Common myeloid progenitor, CD34-positive (primary cell): ENCODE data around the gene CRYGN.

Source experiments
- CTCF ChIA-PET: fragments of 350-600 bp; sonication (Branson Sonifier 250); formaldehyde crosslinking; loops from one replicate; lab custom pipeline; 2021; ENCODE audit warnings: antibody characterized with exemption; lab: Charles Lee
- POLR2A ChIA-PET: fragments of 350-600 bp; sonication (Branson Sonifier 250); formaldehyde crosslinking; loops from one replicate; lab custom pipeline; 2021; ENCODE audit warnings: antibody characterized with exemption; lab: Charles Lee
- DNase-seq, 3 donors: peaks; one replicate each; pipeline versions ENCODE4 v3.0.0 to v3.0.0-alpha.2; 2013
- H3K27ac ChIP-seq, 2 experiments: 1 replicate in 1 of 2; 2 replicates in 1 of 2; pipeline ENCODE4 v1.7.0; 2013; ENCODE audit warnings: inconsistent platforms in 2 of 2, low read length in 2 of 2, mild to moderate bottlenecking in 2 of 2, low read depth in 1 of 2, moderate library complexity in 1 of 2; ENCODE audit not compliant: severe bottlenecking in 2 of 2, insufficient read depth in 1 of 2, poor library complexity in 1 of 2
- H3K27me3 ChIP-seq, 5 experiments: replicated peaks in 2 of 5; 1 replicate in 3 of 5; 2 replicates in 2 of 5; pipeline versions ENCODE4 v1.6.1 to v1.7.0; 2013; ENCODE audit warnings: low read length in 4 of 5, mild to moderate bottlenecking in 2 of 5, moderate library complexity in 2 of 5, inconsistent platforms in 1 of 5; ENCODE audit not compliant: insufficient read depth in 5 of 5, control insufficient read depth in 4 of 5
- H3K36me3 ChIP-seq, 4 experiments: 1 replicate in 2 of 4; 2 replicates in 2 of 4; pipeline versions ENCODE4 v1.6.1 to v1.7.0; 2013; ENCODE audit warnings: low read length in 3 of 4, control low read depth in 1 of 4, mild to moderate bottlenecking in 1 of 4; ENCODE audit not compliant: control insufficient read depth in 4 of 4, insufficient read depth in 4 of 4
- H3K4me1 ChIP-seq, 4 experiments: 1 replicate in 3 of 4; 2 replicates in 1 of 4; pipeline versions ENCODE4 v1.6.1 to v1.7.1; 2013; ENCODE audit warnings: low read length in 3 of 4, mild to moderate bottlenecking in 3 of 4, control low read depth in 1 of 4, inconsistent platforms in 1 of 4, moderate library complexity in 1 of 4; ENCODE audit not compliant: control insufficient read depth in 4 of 4, insufficient read depth in 4 of 4; ENCODE audit errors: control extremely low read depth in 1 of 4
- H3K4me3 ChIP-seq, 7 experiments: 1 replicate in 4 of 7; 2 replicates in 3 of 7; pipeline versions ENCODE4 v1.5.1 to v1.7.0; 2013; ENCODE audit warnings: mild to moderate bottlenecking in 7 of 7, low read length in 6 of 7, moderate library complexity in 6 of 7, inconsistent platforms in 2 of 7, low read depth in 2 of 7, control low read depth in 1 of 7; ENCODE audit not compliant: insufficient read depth in 4 of 7, control insufficient read depth in 1 of 7; ENCODE audit errors: extremely low read depth in 1 of 7
- H3K9me3 ChIP-seq, 5 experiments: 1 replicate in 4 of 5; 2 replicates in 1 of 5; pipeline versions ENCODE4 v1.6.1 to v1.7.1; 2013; ENCODE audit warnings: low read length in 4 of 5, mild to moderate bottlenecking in 2 of 5, inconsistent platforms in 1 of 5, low read depth in 1 of 5, moderate library complexity in 1 of 5; ENCODE audit not compliant: control insufficient read depth in 4 of 5, insufficient read depth in 2 of 5; ENCODE audit errors: control extremely low read depth in 1 of 5
- WGBS: methylation state at CpG from one replicate; pipeline ENCODE4 v1.1.5; 2013; ENCODE audit not compliant: insufficient coverage; 5-methylcytosine and 5-hydroxymethylcytosine counted together

CRYGN gene

GRCh38 chr7:151406886-151407583 lies 32.9 kb downstream of the CRYGN start:
- POLR2A ChIA-PET = no interaction called here
- Histone ChIP-seq H3K27me3 (peaks cover 0 to 53% (median 23%) of the 10 kb centered on the region in 5 experiments), H3K4me3 (no peak overlapping the region), H3K36me3 (no peaks in the 10 kb centered on the region), H3K9me3 (no peaks in the 10 kb centered on the region), H3K27ac (no peak overlapping the region), H3K4me1 (peaks cover 0 to 52% (median 38%) of the 10 kb centered on the region in 4 experiments)
- DNase-seq = no peak
- CTCF ChIA-PET = interaction anchor here (1.3 kb wide), 1 partner anchor 35 kb away, joined by 4 read pairs; no protein-coding TSS in a partner anchor
- over 99% methylated on average over 9 of the region's 9 CpGs for WGBS

- no peak for DNase-seq
Observed at GRCh38 chr7:151406051-151406875, 33.7 kb downstream of the CRYGN start.

GRCh38 chr7:151405588-151405987 lies 34.4 kb downstream of the CRYGN start:
- H3K27ac ChIP-seq = no peak overlapping the region
- POLR2A ChIA-PET = no interaction called here
- H3K4me1 ChIP-seq = peaks cover 0 to 37% (median 26%) of the 10 kb centered on the region in 4 experiments
- CTCF ChIA-PET = interaction anchor here (1.6 to 1.9 kb wide), 3 partner anchors 9 to 43 kb away, joined by 4 to 5 read pairs (median 5); no protein-coding TSS in a partner anchor
- H3K4me3 ChIP-seq = no peak overlapping the region
- no peaks in the 10 kb centered on the region for H3K9me3 ChIP-seq
- DNase-seq = no peak
- no peaks in the 10 kb centered on the region for H3K36me3 ChIP-seq
- 100% methylated on average over 8 of the region's 10 CpGs for WGBS
- peaks cover 0 to 38% (median 12%) of the 10 kb centered on the region in 5 experiments for H3K27me3 ChIP-seq

More at GRCh38 chr7:151406051-151406875, 33.7 kb downstream of the CRYGN start:
- CTCF ChIA-PET = interaction anchor here (1.6 to 1.9 kb wide), 3 partner anchors 10 to 42 kb away, joined by 4 to 5 read pairs (median 5); no protein-coding TSS in a partner anchor
- POLR2A ChIA-PET = no interaction called here
- Histone ChIP-seq H3K9me3 (no peaks in the 10 kb centered on the region), H3K4me1 (peaks cover 0 to 44% (median 32%) of the 10 kb centered on the region in 4 experiments), H3K36me3 (no peaks in the 10 kb centered on the region), H3K27me3 (peaks cover 0 to 45% (median 18%) of the 10 kb centered on the region in 5 experiments), H3K27ac (no peak overlapping the region), H3K4me3 (no peak overlapping the region)
- WGBS = 95% methylated on average over 17 of the region's 24 CpGs

DNA sequence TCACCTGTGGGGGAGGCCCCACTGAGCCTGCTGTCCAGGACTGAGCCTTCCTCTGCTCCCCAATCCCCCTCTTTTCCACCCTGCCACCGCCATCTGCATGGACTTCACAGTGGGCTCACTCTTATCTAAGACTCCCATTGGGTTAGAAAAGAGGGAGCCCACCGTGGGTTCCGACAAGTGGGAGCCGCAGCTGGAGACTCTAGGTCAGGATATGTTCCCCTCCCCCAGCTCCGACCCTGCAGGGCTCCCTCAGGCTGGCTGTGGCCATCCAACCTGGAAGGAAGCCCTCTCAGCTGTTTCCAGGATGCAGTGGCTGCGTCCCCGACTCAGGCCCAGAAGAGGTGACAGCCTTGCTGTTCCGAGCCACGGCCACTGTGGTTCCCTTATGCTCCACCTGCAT lies 34.9 kb downstream of the CRYGN start:
- ChIA-PET POLR2A (no interaction called here), CTCF (interaction anchor here (1.6 to 1.9 kb wide), 3 partner anchors 9 to 43 kb away, joined by 4 to 5 read pairs (median 5); no protein-coding TSS in a partner anchor)
- H3K4me3 ChIP-seq = no peak overlapping the region
- peaks cover 0 to 33% (median 12%) of the 10 kb centered on the region in 5 experiments for H3K27me3 ChIP-seq
- no peak overlapping the region for H3K27ac ChIP-seq
- H3K4me1 ChIP-seq = peaks cover 0 to 32% (median 21%) of the 10 kb centered on the region in 4 experiments
- no peaks in the 10 kb centered on the region for H3K9me3 ChIP-seq
- 94% methylated on average over 9 of the region's 9 CpGs for WGBS
- DNase-seq = no peak
- H3K36me3 ChIP-seq = no peaks in the 10 kb centered on the region

GRCh38 chr7:151404216-151405011 lies 35.5 kb downstream of the CRYGN start:
- POLR2A ChIA-PET = no interaction called here
- no peak overlapping the region for H3K27ac ChIP-seq
- H3K4me1 ChIP-seq = peaks cover 0 to 25% (median 14%) of the 10 kb centered on the region in 4 experiments
- DNase-seq = no peak
- H3K9me3 ChIP-seq = no peaks in the 10 kb centered on the region
- no peak overlapping the region for H3K4me3 ChIP-seq
- 90% methylated on average over 11 of the region's 18 CpGs for WGBS
- H3K27me3 ChIP-seq = peaks cover 0 to 27% (median 12%) of the 10 kb centered on the region in 5 experiments
- no peaks in the 10 kb centered on the region for H3K36me3 ChIP-seq
- CTCF ChIA-PET = interaction anchor here (1.9 kb wide), 1 partner anchor 11 kb away, joined by 4 read pairs; no protein-coding TSS in a partner anchor

DNA sequence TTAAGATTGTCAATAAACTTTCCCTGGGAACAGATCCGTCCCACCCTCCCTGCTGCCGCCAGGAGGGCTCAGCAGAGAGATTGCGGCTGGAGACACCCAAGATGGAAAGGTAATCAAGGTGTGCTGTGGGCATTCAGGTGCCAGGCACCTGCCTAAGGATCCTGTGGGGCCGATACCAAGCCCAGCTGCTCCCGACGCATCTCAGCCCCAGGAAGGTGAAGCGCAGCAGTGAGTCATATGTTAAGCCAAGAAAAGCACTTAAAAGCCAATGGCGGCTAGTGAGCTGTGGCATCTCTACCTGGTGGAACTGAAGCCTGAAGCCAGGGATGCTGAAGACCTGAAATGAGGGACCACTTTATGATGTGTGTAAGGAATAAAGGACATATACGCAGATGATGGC lies 36.2 kb downstream of the CRYGN start:
- no peak overlapping the region for H3K27ac ChIP-seq
- ChIA-PET CTCF (no interaction called here), POLR2A (no interaction called here)
- H3K4me1 ChIP-seq = peaks cover 0 to 19% (median 8%) of the 10 kb centered on the region in 4 experiments
- no peak overlapping the region for H3K4me3 ChIP-seq
- DNase-seq = no peak
- no peaks in the 10 kb centered on the region for H3K9me3 ChIP-seq
- H3K27me3 ChIP-seq = peaks cover 0 to 20% (median 8%) of the 10 kb centered on the region in 5 experiments
- 99% methylated on average over 9 of the region's 9 CpGs for WGBS
- H3K36me3 ChIP-seq = no peaks in the 10 kb centered on the region
